Nephron (organoid): Measurements from ENCODE around the gene CACNG5.
"Not testable (repeated sequence)": the region's sequence is repeated elsewhere in the genome, so short reads cannot be mapped to it uniquely, and the experiment has no call there.

Experiments used
- H3K27ac Mint-ChIP-seq, 3 experiments: 2 replicates each; pipeline ENCODE4 v1.8.0; 2020; ENCODE audit warnings: mixed read lengths in 3 of 3, mild to moderate bottlenecking in 2 of 3, moderate library complexity in 1 of 3
- H3K27me3 Mint-ChIP-seq: 2 replicates; pipeline ENCODE4 v1.8.0; 2021; ENCODE audit warnings: low read depth, mild to moderate bottlenecking, moderate library complexity, mixed read lengths
- H3K36me3 Mint-ChIP-seq: 2 replicates; pipeline ENCODE4 v1.8.0; 2020; ENCODE audit warnings: low read depth, mixed read lengths
- H3K4me1 Mint-ChIP-seq: 2 replicates; pipeline ENCODE4 v1.8.0; 2020; ENCODE audit warnings: mixed read lengths
- H3K4me3 Mint-ChIP-seq, 3 experiments: 2 replicates each; pipeline ENCODE4 v1.8.0; 2020; ENCODE audit warnings: mild to moderate bottlenecking in 3 of 3, mixed read lengths in 3 of 3, moderate library complexity in 2 of 3
- H3K9me3 Mint-ChIP-seq: 2 replicates; pipeline ENCODE4 v1.8.0; 2020; ENCODE audit warnings: mixed read lengths
- CTCF ChIP-seq, 3 experiments: fragments of 200-600 bp; sonication (generic); IDR thresholded peaks; one replicate each; pipeline ENCODE4 v1.5.0; 2021; ENCODE audit warnings: antibody characterized with exemption in 3 of 3; ENCODE audit not compliant: unreplicated experiment in 3 of 3

The CACNG5 gene

GRCh38 chr17:66893863-66894262, 58.9 kb downstream of the CACNG5 start:
- H3K4me3 Mint-ChIP-seq: no peak overlapping the region
- peaks cover 5% of the 10 kb centered on the region for H3K4me1 Mint-ChIP-seq
- peaks cover 3% of the 10 kb centered on the region for H3K9me3 Mint-ChIP-seq
- no peak for TF ChIP-seq CTCF (IDR thresholded peaks at IDR 0.05; ENCODE audit: unreplicated experiment in 3 of 3)
- H3K27me3 Mint-ChIP-seq: peaks cover 23% of the 10 kb centered on the region
- H3K27ac Mint-ChIP-seq: no peak overlapping the region
- H3K36me3 Mint-ChIP-seq: no peaks in the 10 kb centered on the region

GRCh38 chr17:66897141-66897540, 62.2 kb downstream of the CACNG5 start:
- no peaks in the 10 kb centered on the region for H3K36me3 Mint-ChIP-seq
- no peak overlapping the region for H3K4me3 Mint-ChIP-seq
- H3K9me3 Mint-ChIP-seq: no peaks in the 10 kb centered on the region
- H3K4me1 Mint-ChIP-seq: peaks cover 10% of the 10 kb centered on the region
- peaks cover 30% of the 10 kb centered on the region for H3K27me3 Mint-ChIP-seq
- H3K27ac Mint-ChIP-seq: no peak overlapping the region
- TF ChIP-seq CTCF (IDR thresholded peaks at IDR 0.05; ENCODE audit: unreplicated experiment in 3 of 3): no peak

GRCh38 chr17:66898536-66898935, 63.6 kb downstream of the CACNG5 start:
- no peaks in the 10 kb centered on the region for H3K36me3 Mint-ChIP-seq
- no peak overlapping the region for H3K27ac Mint-ChIP-seq
- H3K4me1 Mint-ChIP-seq: peaks cover 17% of the 10 kb centered on the region
- no peak overlapping the region for H3K4me3 Mint-ChIP-seq
- no peak for TF ChIP-seq CTCF (IDR thresholded peaks at IDR 0.05; ENCODE audit: unreplicated experiment in 3 of 3)
- H3K9me3 Mint-ChIP-seq: no peaks in the 10 kb centered on the region
- H3K27me3 Mint-ChIP-seq: peaks cover 25% of the 10 kb centered on the region

- Mint-ChIP-seq H3K4me1 (peaks cover 28% of the 10 kb centered on the region), H3K9me3 (no peaks in the 10 kb centered on the region), H3K4me3 (no peak overlapping the region), H3K27me3 (peaks cover 27% of the 10 kb centered on the region), H3K36me3 (no peaks in the 10 kb centered on the region), H3K27ac (peak overlapping the region; percentile 15 to 76 (median 58))
- TF ChIP-seq CTCF (IDR thresholded peaks at IDR 0.05; ENCODE audit: unreplicated experiment in 3 of 3): peak; percentile 46 to 54 (median 49)
Observed at GRCh38 chr17:66900126-66901010, 65.5 kb downstream of the CACNG5 start.

GRCh38 chr17:66903296-66903695, 68.4 kb downstream of the CACNG5 start:
- Mint-ChIP-seq H3K27me3 (peaks cover 22% of the 10 kb centered on the region), H3K4me1 (peaks cover 41% of the 10 kb centered on the region), H3K27ac (peak overlapping the region in 2 of 3 experiments; percentile 7 to 95)
- H3K4me3 Mint-ChIP-seq, H3K36me3 Mint-ChIP-seq, H3K9me3 Mint-ChIP-seq: not testable (repeated sequence)

- TF ChIP-seq CTCF (IDR thresholded peaks at IDR 0.05; ENCODE audit: unreplicated experiment in 3 of 3): no peak
- Mint-ChIP-seq H3K27ac (peak overlapping the region in 2 of 3 experiments; percentile 7 to 95), H3K4me3 (no peak overlapping the region), H3K36me3 (no peaks in the 10 kb centered on the region), H3K4me1 (peaks cover 41% of the 10 kb centered on the region), H3K9me3 (no peaks in the 10 kb centered on the region), H3K27me3 (peaks cover 26% of the 10 kb centered on the region)
Observed at GRCh38 chr17:66903781-66904180, 68.9 kb downstream of the CACNG5 start.
